Fibroblast of peridontal ligament (primary cell): ENCODE results near the gene ZNF768.
"Not testable (repeated sequence)": the region's sequence is repeated elsewhere in the genome, so short reads cannot be mapped to it uniquely, and the experiment has no call there.

ENCODE experiments used
- DNase-seq: peaks from one replicate; pipeline ENCODE4 v3.0.0-alpha.2; 2010; ENCODE audit errors: extremely low read depth

Gene ZNF768

GRCh38 chr16:30555315-30556124, 29.2 kb upstream of the ZNF768 start:
- DNase-seq, result no peak

- DNase-seq, result no peak
Measured at GRCh38 chr16:30554557-30555314, 28.4 kb upstream of the ZNF768 start.

GRCh38 chr16:30553393-30553899, 27.1 kb upstream of the ZNF768 start:
- no peak for DNase-seq

- no peak for DNase-seq
Measured at GRCh38 chr16:30552956-30553355, 26.6 kb upstream of the ZNF768 start.

GRCh38 chr16:30551781-30552180, 25.4 kb upstream of the ZNF768 start:
- no peak for DNase-seq

GRCh38 chr16:30548416-30549253, 22.3 kb upstream of the ZNF768 start:
- no peak for DNase-seq

GRCh38 chr16:30546115-30546514, 19.7 kb upstream of the ZNF768 start:
- no peak for DNase-seq

GRCh38 chr16:30543067-30543466, 16.7 kb upstream of the ZNF768 start:
- no peak for DNase-seq

- peak; percentile 47 for DNase-seq
Measured at GRCh38 chr16:30541502-30542329, 15.3 kb upstream of the ZNF768 start.

GRCh38 chr16:30540916-30541464, 14.6 kb upstream of the ZNF768 start:
- not testable (repeated sequence) for DNase-seq

GRCh38 chr16:30539986-30540526, 13.7 kb upstream of the ZNF768 start:
- DNase-seq, result not testable (repeated sequence)

GRCh38 chr16:30539000-30539964, 12.9 kb upstream of the ZNF768 start:
- DNase-seq, result no peak

- not testable (repeated sequence) for DNase-seq
Measured at GRCh38 chr16:30536391-30537024, 10.1 kb upstream of the ZNF768 start.

- DNase-seq, result peak; percentile 68
Measured at GRCh38 chr16:30535777-30536190, 9.4 kb upstream of the ZNF768 start.

- no peak for DNase-seq
Measured at GRCh38 chr16:30535106-30535776, 8.9 kb upstream of the ZNF768 start.

- peak; percentile 79 for DNase-seq
Measured at GRCh38 chr16:30534368-30535105, 8.2 kb upstream of the ZNF768 start, which contains the start of gene ZNF747. ZNF747 (minus strand) TSS chr16:30534858; CDS start chr16:30534679, 179 bp downstream.

- DNase-seq, result no peak
Measured at GRCh38 chr16:30533748-30534367, 7.5 kb upstream of the ZNF768 start.
